WTC11 (cell line): Measurements from ENCODE around the gene KAZN. TPM values are rescaled to one million over a fixed set of nuclear protein-coding genes. Genes with fewer than 3 reads are reported as not detected.

Experiments
- ATAC-seq: fragments of 200-7000 bp; cut with Tn5 transposase; 2 replicates; pipeline ENCODE4 v1.10.0; 2021; ENCODE audit warnings: mild to moderate bottlenecking, moderate library complexity
- CTCF ChIA-PET: fragments of 300-600 bp; sonication (Branson Sonifier 250); formaldehyde crosslinking; loops from one replicate; lab custom pipeline; 2021; ENCODE audit warnings: antibody characterized with exemption; lab: Charles Lee
- POLR2A ChIA-PET: fragments of 350-600 bp; sonication (Branson Sonifier 250); formaldehyde crosslinking; loops from one replicate; lab custom pipeline; 2021; ENCODE audit warnings: antibody characterized with exemption; lab: Charles Lee
- DNase-seq: peaks from one replicate; pipeline ENCODE4 v3.0.0; 2021; ENCODE audit warnings: low spot score
- H3K27ac Mint-ChIP-seq: 2 replicates; pipeline ENCODE4 v1.8.0; 2021; ENCODE audit warnings: mixed read lengths
- H3K27me3 Mint-ChIP-seq: 2 replicates; pipeline ENCODE4 v1.8.0; 2021; ENCODE audit warnings: low read depth, mild to moderate bottlenecking, moderate library complexity, mixed read lengths
- H3K36me3 Mint-ChIP-seq: 2 replicates; pipeline ENCODE4 v1.8.0; 2021; ENCODE audit warnings: mixed read lengths
- H3K4me1 Mint-ChIP-seq: 2 replicates; pipeline ENCODE4 v1.8.0; 2022; ENCODE audit warnings: mixed read lengths
- H3K4me3 Mint-ChIP-seq: 2 replicates; pipeline ENCODE4 v1.8.0; 2021; ENCODE audit warnings: mild to moderate bottlenecking, moderate library complexity, mixed read lengths
- H3K9me3 Mint-ChIP-seq: 2 replicates; pipeline ENCODE4 v1.8.0; 2021; ENCODE audit warnings: mixed read lengths
- ATF3 ChIP-seq: sonication (generic); formaldehyde crosslinking; conservative IDR thresholded peaks from 2 replicates; pipeline ENCODE4 v1.8.1; 2022; ENCODE audit warnings: mild to moderate bottlenecking, missing genetic modification reagents
- ATF6 ChIP-seq: sonication (generic); formaldehyde crosslinking; IDR thresholded peaks from 2 replicates; pipeline ENCODE4 v1.8.1; 2023; ENCODE audit warnings: mild to moderate bottlenecking, missing genetic modification reagents
- CDX4 ChIP-seq: fragments of 250-450 bp; sonication (Bioruptor Pico); IDR thresholded peaks from 2 replicates; pipeline ENCODE4 v1.9.0; 2021; ENCODE audit warnings: moderate library complexity, mild to moderate bottlenecking, inconsistent platforms, borderline replicate concordance
- CTCF ChIP-seq: fragments of 200-600 bp; IDR thresholded peaks from 2 replicates; pipeline ENCODE4 v1.8.0; 2022; ENCODE audit warnings: antibody characterized with exemption
- EMX1 ChIP-seq: fragments of 250-450 bp; sonication (Bioruptor Pico); IDR thresholded peaks from 2 replicates; pipeline ENCODE4 v1.8.0; 2021; ENCODE audit warnings: mild to moderate bottlenecking
- ERG ChIP-seq: fragments of 250-450 bp; sonication (Bioruptor Pico); IDR thresholded peaks from 2 replicates; pipeline ENCODE4 v1.8.0; 2021; ENCODE audit warnings: mild to moderate bottlenecking
- ETV6 ChIP-seq: sonication (generic); formaldehyde crosslinking; IDR thresholded peaks from 2 replicates; pipeline ENCODE4 v1.8.1; 2022; ENCODE audit warnings: mild to moderate bottlenecking, missing genetic modification reagents
- MAX ChIP-seq: sonication (generic); formaldehyde crosslinking; IDR thresholded peaks from 2 replicates; pipeline ENCODE4 v1.8.0; 2022; ENCODE audit warnings: mild to moderate bottlenecking, missing genetic modification reagents
- NFATC4 ChIP-seq: fragments of 250-450 bp; sonication (Bioruptor Pico); IDR thresholded peaks from 2 replicates; pipeline ENCODE4 v1.9.0; 2021; ENCODE audit warnings: mild to moderate bottlenecking
- NFYB ChIP-seq: sonication (generic); formaldehyde crosslinking; conservative IDR thresholded peaks from 2 replicates; pipeline ENCODE4 v1.8.0; 2022; ENCODE audit warnings: low read depth, missing genetic modification reagents
- NR3C1 ChIP-seq: sonication (generic); formaldehyde crosslinking; conservative IDR thresholded peaks from 2 replicates; pipeline ENCODE4 v1.8.1; 2023; ENCODE audit warnings: low read depth, mild to moderate bottlenecking, missing genetic modification reagents
- RELA ChIP-seq: sonication (generic); formaldehyde crosslinking; IDR thresholded peaks from 2 replicates; pipeline ENCODE4 v1.8.1; 2022; ENCODE audit warnings: missing genetic modification reagents, mild to moderate bottlenecking, borderline replicate concordance
- SMAD3 ChIP-seq: sonication (generic); formaldehyde crosslinking; IDR thresholded peaks from 2 replicates; pipeline ENCODE4 v1.8.0; 2022; ENCODE audit warnings: missing genetic modification reagents, mild to moderate bottlenecking, borderline replicate concordance
- STAT6 ChIP-seq: sonication (generic); formaldehyde crosslinking; conservative IDR thresholded peaks from 2 replicates; pipeline ENCODE4 v1.8.1; 2023; ENCODE audit warnings: mild to moderate bottlenecking, low read depth, missing genetic modification reagents, moderate library complexity
- TP53 ChIP-seq: sonication (generic); formaldehyde crosslinking; IDR thresholded peaks from 2 replicates; pipeline ENCODE4 v1.8.1; 2023; ENCODE audit warnings: mild to moderate bottlenecking, missing genetic modification reagents
- ZNF416 ChIP-seq: fragments of 250-450 bp; sonication (Bioruptor Pico); IDR thresholded peaks from 2 replicates; pipeline ENCODE4 v1.9.0; 2021; ENCODE audit warnings: mild to moderate bottlenecking, inconsistent platforms
- ZNF425 ChIP-seq: fragments of 250-450 bp; sonication (Bioruptor Pico); conservative IDR thresholded peaks from 2 replicates; pipeline ENCODE4 v1.9.0; 2021; ENCODE audit warnings: mild to moderate bottlenecking
- total RNA-seq: library from RNA; stranded (reverse); gene quantifications from 3 replicates; pipeline ENCODE4 v1.2.3, GENCODE V29; 2021

KAZN gene
- total RNA-seq, 1 experiment from 2014 or later = 19.9 TPM

GRCh38 chr1:14924455-14925331 lies 326.2 kb downstream of the KAZN start:
- H3K27me3 Mint-ChIP-seq = peaks cover 46% of the 10 kb centered on the region
- CTCF ChIA-PET = interaction anchor here (1.4 kb wide), 1 partner anchor 58 kb away, joined by 3 read pairs; no protein-coding TSS in a partner anchor
- TF ChIP-seq ZNF425 (CRISPR knock-in tag) = no peak
- TF ChIP-seq MAX = 0 out of 2 replicates have a peak, but pooled peaks have one; percentile 34
- no peak for TF ChIP-seq NFYB (CRISPR knock-in tag)
- TF ChIP-seq, all 79 proteins: peak for 1

GRCh38 chr1:14925336-14926136 lies 327.1 kb downstream of the KAZN start:
- Mint-ChIP-seq H3K27me3 (peaks cover 46% of the 10 kb centered on the region), H3K9me3 (no peaks in the 10 kb centered on the region), H3K4me1 (peaks cover 25% of the 10 kb centered on the region), H3K27ac (no peak overlapping the region), H3K4me3 (peak overlapping the region; percentile 74), H3K36me3 (no peaks in the 10 kb centered on the region)
- TF ChIP-seq RELA (CRISPR knock-in tag) = no peak
- no peak for TF ChIP-seq ERG (CRISPR knock-in tag)
- TF ChIP-seq STAT6 (CRISPR knock-in tag) = no peak
- no peak for TF ChIP-seq ATF6 (CRISPR knock-in tag)
- no peak for TF ChIP-seq CDX4 (CRISPR knock-in tag)
- no peak for TF ChIP-seq NR3C1 (CRISPR knock-in tag)
- TF ChIP-seq ATF3 = no peak
- TF ChIP-seq EMX1 = no peak
- no peak for TF ChIP-seq ETV6 (CRISPR knock-in tag)
- no peak for TF ChIP-seq MAX
- no peak for TF ChIP-seq CTCF
- no peak for TF ChIP-seq ZNF416 (CRISPR knock-in tag)
- no peak for TF ChIP-seq TP53 (CRISPR knock-in tag)
- no peak for TF ChIP-seq NFATC4
- TF ChIP-seq SMAD3 (CRISPR knock-in tag) = no peak
- ChIA-PET POLR2A (no interaction called here), CTCF (interaction anchor here (1.4 to 1.5 kb wide), 2 partner anchors 57 to 146 kb away, joined by 3 read pairs; no protein-coding TSS in a partner anchor)
- no peak for ATAC-seq
- no peak for DNase-seq

More at GRCh38 chr1:14924455-14925331, 326.2 kb downstream of the KAZN start:
- ATAC-seq (peak; percentile 37), DNase-seq (no peak)
- Mint-ChIP-seq H3K4me1 (peaks cover 25% of the 10 kb centered on the region), H3K27ac (no peak overlapping the region), H3K9me3 (no peaks in the 10 kb centered on the region), H3K36me3 (no peaks in the 10 kb centered on the region), H3K4me3 (peak overlapping the region; percentile 74)
- POLR2A ChIA-PET = no interaction called here
